NCI-H345 (cell line): ENCODE results near the gene FOXA2.

Experiments
- DNase-seq: peaks from one replicate; lab custom pipeline; 2025; lab: John Stamatoyannopoulos, UW

FOXA2 gene

GRCh38 chr20:22583773-22584521 is 425 bp downstream of the FOXA2 start:
- peak; percentile 78 for DNase-seq

- DNase-seq: peak; percentile 59
These were observed 1.2 kb downstream of the FOXA2 start for GRCh38 chr20:22582964-22583772.

GRCh38 chr20:22582386-22582963 is 1.9 kb downstream of the FOXA2 start:
- DNase-seq: peak; percentile 26

- DNase-seq: peak; percentile 26
These were observed 2.7 kb downstream of the FOXA2 start for GRCh38 chr20:22581437-22582385.

GRCh38 chr20:22579711-22580697 is 4.4 kb downstream of the FOXA2 start:
- no peak for DNase-seq

- no peak for DNase-seq
These were observed 5.3 kb downstream of the FOXA2 start for GRCh38 chr20:22579119-22579427.

- no peak for DNase-seq
These were observed 5.9 kb downstream of the FOXA2 start for GRCh38 chr20:22578221-22579118.

- no peak for DNase-seq
These were observed 6.7 kb downstream of the FOXA2 start for GRCh38 chr20:22577515-22578220.

- DNase-seq: no peak
These were observed 7.4 kb downstream of the FOXA2 start for GRCh38 chr20:22576733-22577514.

GRCh38 chr20:22576273-22576672 is 8.1 kb downstream of the FOXA2 start:
- DNase-seq: no peak

GRCh38 chr20:22575737-22576136 is 8.6 kb downstream of the FOXA2 start:
- DNase-seq: no peak

GRCh38 chr20:22575087-22575721 is 9.2 kb downstream of the FOXA2 start:
- peak; percentile 92 for DNase-seq

GRCh38 chr20:22574545-22575086 is 9.8 kb downstream of the FOXA2 start:
- no peak for DNase-seq

- no peak for DNase-seq
These were observed 11.9 kb downstream of the FOXA2 start for GRCh38 chr20:22572491-22572890.

- no peak for DNase-seq
These were observed 12.3 kb downstream of the FOXA2 start for GRCh38 chr20:22572023-22572422.

GRCh38 chr20:22569353-22569752 is 15.0 kb downstream of the FOXA2 start:
- DNase-seq: no peak

- DNase-seq: no peak
These were observed 15.5 kb downstream of the FOXA2 start for GRCh38 chr20:22568872-22569344.
